ENCODE results near the gene PRDM5. TPM values are rescaled to one million over a fixed set of nuclear protein-coding genes. Genes with fewer than 3 reads are reported as not detected.

The PRDM5 gene
- total RNA-seq, 1 experiment from 2014 or later = 5.1 TPM

GRCh38 chr4:120920666-120921065, 1.9 kb downstream of the PRDM5 start:
- no peak for ATAC-seq
- Histone ChIP-seq H3K36me3 (ENCODE audit: control insufficient read depth in 1 of 2, insufficient read depth in 2 of 2, low read length in 2 of 2) (no peaks in the 10 kb centered on the region), H2AFZ (ENCODE audit: low read depth, low read length, poor library complexity, severe bottlenecking) (no peak overlapping the region), H3K9me2 (ENCODE audit: insufficient read depth) (no peaks in the 10 kb centered on the region), H3K4me2 (ENCODE audit: low read length) (peak overlapping the region; percentile 70; the same call in 1 of the 2 replicates), H3K9ac (ENCODE audit: low read length) (no peak overlapping the region), H3K9me3 (ENCODE audit: control insufficient read depth in 1 of 2, insufficient read depth in 1 of 2, low read depth in 1 of 2, low read length in 2 of 2) (no peaks in the 10 kb centered on the region), H3K4me3 (replicated peaks in 1 of 2; ENCODE audit: low read depth in 1 of 2, low read length in 2 of 2) (no peak overlapping the region), H4K20me1 (ENCODE audit: insufficient read depth) (no peaks in the 10 kb centered on the region), H3K4me1 (ENCODE audit: control insufficient read depth in 1 of 2, insufficient read depth in 2 of 2, low read length in 2 of 2) (peaks cover 0 to 5% of the 10 kb centered on the region in 2 experiments; a peak in 2 of 4 replicates), H3K79me2 (ENCODE audit: insufficient read depth, low read length) (no peaks in the 10 kb centered on the region), H3K27ac (ENCODE audit: low read depth, low read length) (no peak overlapping the region), H3K27me3 (ENCODE audit: insufficient read depth, low read length) (no peaks in the 10 kb centered on the region)
- ChIA-PET POLR2A (no interaction called here), CTCF (no interaction called here), RAD21 (ENCODE audit: low non-redundant PET in 1 of 2, low total read pairs in 2 of 2, uncharacterized antibody in 2 of 2, unreplicated experiment in 2 of 2) (no interaction called here)
- TF ChIP-seq POLR2AphosphoS5 (IDR thresholded peaks at IDR 0.05; ENCODE audit: low read depth, low read length) = no peak
- no peak for TF ChIP-seq SP1 (IDR thresholded peaks at IDR 0.05; ENCODE audit: low read depth)
- no peak for TF ChIP-seq EZH2 (IDR thresholded peaks at IDR 0.05)
- no peak for TF ChIP-seq SIN3A (IDR thresholded peaks at IDR 0.05; ENCODE audit: low read depth)
- TF ChIP-seq CTCF (IDR thresholded peaks at IDR 0.05 in 2 of 3, conservative IDR thresholded peaks at IDR 0.05 in 1 of 3; ENCODE audit: borderline replicate concordance in 1 of 3, insufficient read depth in 1 of 3, low read depth in 2 of 3, low read length in 2 of 3) = no peak
- no peak for TF ChIP-seq POLR2A (IDR thresholded peaks at IDR 0.05; ENCODE audit: borderline replicate concordance, extremely low read depth, insufficient read depth, insufficient read length)
- no peak for TF ChIP-seq ELF1 (IDR thresholded peaks at IDR 0.05; ENCODE audit: borderline replicate concordance, low read depth)
- no peak for TF ChIP-seq RAD21 (IDR thresholded peaks at IDR 0.05; ENCODE audit: low read depth)
- TF ChIP-seq ZBTB33 (IDR thresholded peaks at IDR 0.05; ENCODE audit: extremely low read depth, insufficient replicate concordance, low read length) = no peak
- no peak for TF ChIP-seq REST (IDR thresholded peaks at IDR 0.05; ENCODE audit: low read depth)
- TF ChIP-seq CBX3 (IDR thresholded peaks at IDR 0.05; ENCODE audit: low read depth) = no peak
- intact Hi-C loops (cut with micrococcal nuclease) = no loop called here
- no peak for DNase-seq (ENCODE audit: low read depth, low spot score)
- no TSS peak for BruUV-seq (replicated peaks)
